ENCODE results near the gene RUVBL2.

The RUVBL2 gene

GRCh38 chr19:48989701-48990291 is 3.9 kb upstream of the RUVBL2 start:
- no peak for DNase-seq

GRCh38 chr19:48990400-48990799 is 3.3 kb upstream of the RUVBL2 start:
- no peak for DNase-seq

- no peak for DNase-seq
These were observed 2.6 kb upstream of the RUVBL2 start for GRCh38 chr19:48991011-48991609.

GRCh38 chr19:48991873-48992580 is 1.7 kb upstream of the RUVBL2 start:
- DNase-seq = no peak

- DNase-seq = no peak
These were observed 1.0 kb upstream of the RUVBL2 start for GRCh38 chr19:48992581-48993174.

- DNase-seq = no peak
These were observed 324 bp downstream of the RUVBL2 start for GRCh38 chr19:48994035-48994386.

GRCh38 chr19:48997972-48998371 is 4.3 kb downstream of the RUVBL2 start:
- DNase-seq = no peak

- DNase-seq = no peak
These were observed 6.0 kb downstream of the RUVBL2 start for GRCh38 chr19:48999481-49000325.

GRCh38 chr19:49004133-49004532 is 10.4 kb downstream of the RUVBL2 start:
- DNase-seq = no peak

GRCh38 chr19:49004964-49005614 is 11.4 kb downstream of the RUVBL2 start:
- DNase-seq = no peak

GRCh38 chr19:49006905-49007304 is 13.2 kb downstream of the RUVBL2 start:
- DNase-seq = no peak

- no peak for DNase-seq
These were observed 16.1 kb downstream of the RUVBL2 start for GRCh38 chr19:49009828-49010227.

GRCh38 chr19:49010453-49010852 is 16.8 kb downstream of the RUVBL2 start:
- no peak for DNase-seq

- DNase-seq = no peak
These were observed 17.5 kb downstream of the RUVBL2 start for GRCh38 chr19:49011194-49011593.

GRCh38 chr19:49014123-49014869 is 20.6 kb downstream of the RUVBL2 start:
- no peak for DNase-seq

- DNase-seq = no peak
These were observed 21.2 kb downstream of the RUVBL2 start for GRCh38 chr19:49014870-49015255.

GRCh38 chr19:49016067-49016839 is 22.6 kb downstream of the RUVBL2 start:
- no peak for DNase-seq

GRCh38 chr19:49017041-49017665 is 23.5 kb downstream of the RUVBL2 start, which contains the start of gene LHB:
Gene LHB (minus strand): TSS chr19:49017091. CDS start chr19:49017081, 10 bp downstream.
- DNase-seq = no peak

- no peak for DNase-seq
These were observed 24.1 kb downstream of the RUVBL2 start for GRCh38 chr19:49017666-49018351.

Data from GOT3 (cell line).